T-helper 22 cell (primary cell): ENCODE measurements around the gene SELPLG.
"Not testable (repeated sequence)": the region's sequence is repeated elsewhere in the genome, so short reads cannot be mapped to it uniquely, and the experiment has no call there.

Source experiments
- DNase-seq: peaks from one replicate; pipeline ENCODE4 v3.0.0-alpha.2; 2020; ENCODE audit warnings: low read depth

The SELPLG gene

DNA sequence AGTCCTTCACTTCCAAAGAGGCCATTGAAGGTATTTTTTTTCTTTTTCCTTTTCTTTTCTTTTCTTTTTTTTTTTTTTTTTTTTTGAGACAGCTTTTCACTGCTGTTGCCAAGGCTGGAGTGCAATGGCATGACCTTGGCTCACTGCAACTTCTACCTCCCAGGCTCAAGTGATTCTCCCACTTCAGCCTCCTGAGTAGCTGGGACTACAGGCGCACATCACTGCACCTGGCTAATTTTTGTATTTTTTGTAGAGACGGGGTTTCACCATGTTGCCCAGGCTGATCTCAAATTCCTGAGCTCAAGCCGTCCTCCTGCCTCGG is 14.8 kb downstream of the SELPLG start:
- DNase-seq = not testable (repeated sequence)

DNA sequence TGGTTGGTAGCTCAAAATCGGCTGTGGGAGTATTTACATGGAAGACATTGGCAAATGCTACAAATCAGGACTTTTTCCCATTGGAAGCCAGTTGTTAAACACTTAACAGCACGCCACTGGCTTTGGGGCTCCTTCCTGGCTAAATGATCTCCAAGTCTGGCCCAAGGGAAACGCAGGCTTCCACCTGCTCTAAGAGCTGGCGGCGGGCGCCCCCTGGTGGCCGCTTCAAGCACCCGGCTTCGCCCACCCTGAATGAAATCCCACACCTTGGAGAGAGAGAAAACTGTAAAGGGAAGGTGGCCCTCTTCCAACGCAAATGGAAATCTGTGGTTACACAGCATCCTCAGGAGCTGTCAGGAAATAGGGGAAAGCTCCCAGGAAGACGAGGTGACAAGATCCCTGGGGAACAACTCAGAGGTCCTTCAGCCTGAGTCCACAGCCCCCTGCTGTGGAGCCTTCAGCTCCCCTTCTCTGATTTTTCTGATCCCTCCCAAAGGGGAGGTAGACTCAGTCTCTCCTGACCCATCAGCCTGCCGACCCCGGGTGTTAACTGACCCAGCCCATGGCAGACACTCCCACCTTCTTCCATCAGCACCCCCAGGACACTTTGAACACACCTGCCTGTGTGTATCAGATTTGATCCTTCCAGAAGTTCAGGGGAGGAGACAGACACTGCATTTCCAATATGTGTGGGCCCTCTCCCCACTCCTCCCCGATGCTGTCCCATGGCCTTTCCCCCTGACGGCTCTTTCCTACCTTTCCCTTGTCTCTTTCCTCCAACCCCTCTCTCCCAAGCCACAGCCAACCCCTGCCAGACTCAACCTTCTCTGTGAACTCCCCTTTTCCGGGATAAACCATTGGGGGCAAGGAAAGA is 15.4 kb downstream of the SELPLG start:
- DNase-seq = peak; percentile 53

DNA sequence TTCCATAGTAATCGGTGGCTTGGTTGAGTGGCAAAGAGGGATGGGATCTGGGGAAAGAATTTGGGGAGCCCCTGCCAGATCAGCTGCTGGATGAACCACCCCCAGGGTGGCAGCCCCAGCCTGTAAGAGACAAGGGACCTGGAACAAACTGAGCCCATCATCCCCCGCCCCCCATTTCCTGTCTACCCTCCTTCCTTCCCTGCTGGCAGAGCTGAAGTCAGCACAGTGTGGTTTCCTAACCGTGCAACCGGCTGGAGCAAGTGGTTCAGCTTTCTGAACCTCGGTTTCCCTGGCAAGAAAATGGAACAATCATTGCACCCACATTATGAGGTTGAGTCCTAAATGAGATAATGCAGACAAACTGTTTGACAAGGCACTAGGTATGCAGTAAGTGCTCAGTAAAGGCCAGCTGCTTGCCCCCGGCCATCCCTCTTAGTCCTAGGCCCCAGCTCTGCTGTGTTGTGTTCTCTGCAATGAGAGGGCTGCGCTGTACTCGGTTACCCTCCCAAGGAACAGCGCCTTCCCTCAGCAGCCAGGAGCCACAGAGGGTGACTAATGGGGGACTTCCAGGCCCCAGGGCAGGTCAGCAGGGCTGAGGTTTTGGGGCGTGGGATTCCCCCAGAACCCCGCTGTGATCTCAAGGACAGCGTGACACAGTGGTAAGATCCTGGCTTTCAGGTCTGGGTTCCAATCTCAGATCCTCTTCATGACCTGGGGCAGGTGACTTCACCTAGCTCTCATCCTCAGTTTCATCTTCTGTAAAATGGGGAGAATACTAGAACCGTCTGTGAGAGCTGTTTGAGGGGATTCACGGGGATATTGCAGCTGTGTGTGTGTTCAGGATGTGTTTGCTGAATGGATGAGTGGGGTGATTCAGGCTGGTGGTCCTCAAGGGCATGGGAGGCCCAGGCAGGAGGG is 16.5 kb downstream of the SELPLG start:
- DNase-seq = peak; percentile 85

- DNase-seq = no peak
Measured at GRCh38 chr12:108616359-108616758, 17.3 kb downstream of the SELPLG start.

GRCh38 chr12:108615918-108616317 is 17.8 kb downstream of the SELPLG start:
- no peak for DNase-seq

GRCh38 chr12:108614639-108615038 is 19.1 kb downstream of the SELPLG start:
- no peak for DNase-seq

GRCh38 chr12:108614041-108614440 is 19.7 kb downstream of the SELPLG start:
- DNase-seq = no peak

- no peak for DNase-seq
Measured at GRCh38 chr12:108613548-108613947, 20.1 kb downstream of the SELPLG start.

DNA sequence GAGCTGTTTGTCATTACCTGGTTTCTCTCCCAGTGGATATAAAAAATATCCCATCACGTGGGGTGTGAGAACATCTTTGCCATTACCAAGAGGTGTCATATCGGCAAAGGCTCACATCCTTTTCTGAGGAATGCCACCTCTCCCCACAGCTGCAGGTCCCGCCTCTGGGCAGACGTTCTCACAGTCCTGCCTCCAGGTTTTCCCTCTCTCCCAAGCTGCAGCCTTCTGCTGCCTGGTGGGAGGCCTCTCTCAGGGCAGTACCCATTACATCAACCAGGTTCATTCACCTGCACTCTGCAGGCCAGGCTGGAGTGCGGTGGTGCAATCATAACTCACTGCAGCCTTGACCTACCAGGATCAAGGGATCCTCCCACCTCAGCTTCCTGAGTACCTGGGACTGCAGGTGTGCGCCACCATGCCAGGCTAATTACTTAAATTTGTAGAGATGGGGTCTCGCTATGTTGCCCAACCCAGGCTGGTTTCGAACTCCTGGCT is 20.9 kb downstream of the SELPLG start:
- no peak for DNase-seq

DNA sequence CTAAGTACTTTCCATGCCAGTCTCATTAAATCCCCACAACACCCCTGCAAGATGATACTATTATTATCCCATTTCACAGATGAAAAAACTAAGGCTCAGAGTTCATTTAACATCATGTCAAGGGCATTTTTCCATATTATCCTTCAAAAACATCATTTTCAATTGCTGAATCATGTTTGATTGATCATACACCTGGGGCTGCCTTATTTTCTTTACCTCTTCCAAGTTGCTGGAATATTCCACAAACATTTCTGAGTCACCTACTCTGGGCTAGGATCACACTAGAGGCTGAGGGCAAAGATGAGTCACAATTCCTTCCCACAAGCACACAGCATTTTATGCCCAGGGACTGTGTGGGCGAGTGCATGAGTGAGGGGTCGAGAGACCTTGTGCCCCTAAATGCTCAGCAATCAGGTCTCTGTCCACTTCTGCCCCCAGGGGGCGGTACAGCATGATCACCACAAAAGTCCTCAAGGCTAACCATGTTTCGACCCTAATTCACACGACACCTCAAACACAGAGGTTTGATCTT is 21.7 kb downstream of the SELPLG start:
- no peak for DNase-seq

DNA sequence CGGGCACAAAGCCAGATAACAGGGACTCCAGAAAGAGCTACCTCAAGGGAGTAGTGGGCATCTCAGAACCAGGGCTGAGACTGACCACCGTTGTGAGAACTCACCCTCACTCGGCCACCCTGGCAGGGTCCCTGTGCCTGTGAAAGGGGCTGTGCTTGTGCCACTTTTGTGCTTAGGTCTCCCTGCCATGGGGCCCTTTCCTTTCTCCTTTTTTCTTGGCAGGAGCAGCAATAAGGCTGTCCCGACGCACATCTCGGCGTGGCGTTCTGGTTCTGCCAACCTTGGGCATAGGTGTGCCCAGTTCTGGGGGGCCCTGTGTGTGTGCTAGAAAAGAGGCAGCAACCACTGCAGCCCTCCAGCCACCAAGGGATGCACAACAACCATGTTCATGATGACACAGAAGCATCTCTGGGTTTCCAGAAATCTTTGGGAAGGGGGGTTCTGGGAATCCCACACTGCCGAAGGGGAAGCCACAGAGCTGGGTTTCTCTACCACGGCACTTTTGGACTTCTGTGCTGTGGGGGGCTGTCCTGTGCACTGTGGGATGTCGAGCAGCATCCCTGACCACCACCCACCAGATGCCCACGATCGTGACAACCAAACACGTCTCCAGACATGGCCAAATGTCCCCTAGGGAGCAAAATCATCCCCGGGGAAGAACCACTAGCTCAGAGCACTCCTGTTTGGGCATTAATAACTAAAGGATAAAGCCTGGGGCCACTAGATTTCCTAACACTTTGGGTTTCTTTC is 22.7 kb downstream of the SELPLG start:
- DNase-seq = no peak

- DNase-seq = no peak
Measured at GRCh38 chr12:108610336-108610815, 23.3 kb downstream of the SELPLG start.

- DNase-seq = no peak
Measured at GRCh38 chr12:108609537-108610335, 24.0 kb downstream of the SELPLG start.

GRCh38 chr12:108608616-108609015 is 25.1 kb downstream of the SELPLG start:
- no peak for DNase-seq

- no peak for DNase-seq
Measured at GRCh38 chr12:108607981-108608600, 25.6 kb downstream of the SELPLG start.

DNA sequence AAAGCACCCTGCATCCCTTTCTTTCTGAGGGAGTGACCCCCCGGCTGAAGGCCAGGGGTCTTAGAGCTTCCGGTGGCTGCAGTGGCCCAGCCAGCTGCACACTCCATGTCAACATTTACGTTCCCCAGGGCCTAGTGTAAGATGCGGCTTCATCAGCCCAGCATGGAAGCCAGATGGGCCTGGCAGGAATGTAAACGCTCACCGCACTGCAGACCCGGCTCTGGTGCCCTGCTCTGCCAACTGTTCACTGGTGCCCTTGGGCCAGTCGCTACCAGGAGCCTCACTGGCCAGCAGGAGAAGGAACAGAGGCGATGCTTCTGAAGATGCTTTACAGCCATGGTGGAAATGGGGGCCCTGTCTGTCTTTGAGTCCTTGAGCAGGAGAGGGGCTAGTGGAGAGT is 27.2 kb downstream of the SELPLG start:
- DNase-seq = no peak

GRCh38 chr12:108605690-108606406 is 27.8 kb downstream of the SELPLG start:
- no peak for DNase-seq

GRCh38 chr12:108605000-108605689 is 28.5 kb downstream of the SELPLG start:
- no peak for DNase-seq
